GM12873 (cell line): ENCODE measurements around the gene ANKRD23.

Source experiments
- TF ChIP-seq, protein P1 (sequence below): IDR thresholded peaks from 2 replicates; pipeline ENCODE4 v1.5.1; 2012; ENCODE audit warnings: low read depth, mild to moderate bottlenecking, moderate library complexity, low read length, control low read depth; ENCODE audit not compliant: insufficient read depth; ENCODE audit errors: missing control alignments

The ANKRD23 gene

DNA sequence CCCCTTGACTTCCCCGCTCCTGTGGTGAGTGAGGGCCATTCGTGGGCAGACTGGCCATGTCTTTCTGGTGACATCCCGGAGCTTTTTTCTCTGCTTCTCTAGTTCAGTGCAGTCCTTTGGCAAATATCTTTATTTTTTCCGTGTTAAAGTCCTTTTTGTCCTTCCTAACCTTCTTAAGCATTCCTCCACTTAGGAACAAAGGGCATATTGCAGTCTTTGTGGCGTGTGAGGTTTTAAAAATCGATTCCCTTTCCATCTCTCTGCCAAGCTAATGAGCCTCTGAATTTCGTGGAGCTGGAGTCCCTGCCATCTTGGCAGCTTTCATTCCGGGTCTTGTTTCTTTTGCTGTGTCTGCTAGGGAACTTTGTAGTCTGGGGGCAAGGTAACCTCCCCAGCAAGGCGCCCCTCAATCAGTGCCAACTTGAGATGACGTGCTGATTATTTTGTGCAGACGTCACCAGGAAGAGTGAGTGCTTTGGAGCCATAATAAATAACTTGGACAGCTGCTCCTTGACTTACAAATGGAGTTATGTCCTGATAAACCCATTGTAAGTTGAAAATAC, 22.6 kb downstream of the ANKRD23 start:
- TF ChIP-seq, protein P1, sequence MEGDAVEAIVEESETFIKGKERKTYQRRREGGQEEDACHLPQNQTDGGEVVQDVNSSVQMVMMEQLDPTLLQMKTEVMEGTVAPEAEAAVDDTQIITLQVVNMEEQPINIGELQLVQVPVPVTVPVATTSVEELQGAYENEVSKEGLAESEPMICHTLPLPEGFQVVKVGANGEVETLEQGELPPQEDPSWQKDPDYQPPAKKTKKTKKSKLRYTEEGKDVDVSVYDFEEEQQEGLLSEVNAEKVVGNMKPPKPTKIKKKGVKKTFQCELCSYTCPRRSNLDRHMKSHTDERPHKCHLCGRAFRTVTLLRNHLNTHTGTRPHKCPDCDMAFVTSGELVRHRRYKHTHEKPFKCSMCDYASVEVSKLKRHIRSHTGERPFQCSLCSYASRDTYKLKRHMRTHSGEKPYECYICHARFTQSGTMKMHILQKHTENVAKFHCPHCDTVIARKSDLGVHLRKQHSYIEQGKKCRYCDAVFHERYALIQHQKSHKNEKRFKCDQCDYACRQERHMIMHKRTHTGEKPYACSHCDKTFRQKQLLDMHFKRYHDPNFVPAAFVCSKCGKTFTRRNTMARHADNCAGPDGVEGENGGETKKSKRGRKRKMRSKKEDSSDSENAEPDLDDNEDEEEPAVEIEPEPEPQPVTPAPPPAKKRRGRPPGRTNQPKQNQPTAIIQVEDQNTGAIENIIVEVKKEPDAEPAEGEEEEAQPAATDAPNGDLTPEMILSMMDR, result no peak

DNA sequence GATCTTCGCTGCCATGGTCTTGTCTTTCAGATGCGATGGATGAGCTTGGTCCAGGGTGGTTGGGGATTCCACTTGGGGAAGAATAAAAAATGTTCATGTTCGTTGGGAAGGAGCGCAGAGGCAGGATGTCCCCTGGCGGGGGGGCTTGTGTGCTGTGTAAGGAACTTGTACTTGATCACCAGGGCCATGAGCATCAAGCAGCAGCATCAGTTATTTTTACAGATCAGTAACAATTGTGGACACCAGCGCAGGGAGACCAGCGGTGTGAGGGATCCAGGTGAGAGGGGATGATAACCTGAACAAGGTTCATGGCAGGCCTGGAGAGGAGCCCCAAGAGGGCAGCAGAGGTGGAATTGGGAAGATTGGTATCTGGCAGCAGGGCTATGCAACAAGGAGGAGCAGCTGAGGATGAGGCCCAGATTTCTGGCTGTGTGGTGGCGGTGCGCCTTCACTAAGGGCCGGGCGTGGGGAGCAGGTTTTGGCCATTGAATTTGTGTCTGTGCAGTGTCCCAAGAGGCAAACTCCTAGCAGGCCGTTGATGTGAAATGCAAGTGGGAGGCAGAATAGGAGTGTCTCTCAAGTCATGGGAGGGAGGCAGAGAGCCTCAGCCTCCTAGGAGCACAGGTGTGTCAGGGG, 23.8 kb downstream of the ANKRD23 start:
- TF ChIP-seq, protein P1, result no peak

DNA sequence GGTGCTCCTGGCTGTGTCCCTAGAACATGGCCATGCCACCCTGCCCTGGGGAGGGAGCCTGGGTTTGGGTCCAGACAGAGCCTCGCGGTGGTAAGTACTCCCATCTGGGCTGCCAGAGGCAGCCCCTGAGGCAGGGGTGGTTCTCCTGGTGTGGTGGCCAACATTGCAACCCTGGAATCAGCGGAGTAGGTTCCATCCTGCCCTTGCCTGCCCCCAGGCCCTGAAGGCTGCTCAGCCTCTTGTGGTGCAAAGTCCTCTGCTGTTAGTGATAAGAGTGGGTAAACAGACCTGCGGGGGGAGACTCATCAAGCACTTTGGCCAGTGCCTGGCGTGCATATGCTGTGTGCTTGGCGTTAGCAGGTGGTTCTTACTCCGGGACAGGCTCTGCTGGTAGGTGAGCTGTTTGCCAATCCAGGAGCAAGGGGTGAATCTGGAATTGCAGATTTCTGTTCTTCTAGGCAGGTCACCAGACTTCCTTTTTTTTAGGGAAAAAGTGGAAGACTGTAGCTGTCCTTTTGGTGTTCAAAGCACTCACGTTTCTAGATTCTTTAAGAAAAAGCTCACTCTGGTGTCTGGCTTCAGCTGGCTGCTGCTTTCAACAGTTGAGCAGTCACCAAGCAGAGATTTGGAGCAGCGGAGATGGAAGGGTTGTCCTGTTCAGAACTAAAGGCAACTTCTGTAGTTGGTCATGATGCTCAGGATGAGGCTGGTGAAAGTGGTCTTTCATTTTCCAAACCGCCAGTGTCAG, 24.5 kb downstream of the ANKRD23 start:
- TF ChIP-seq, protein P1, result no peak

DNA sequence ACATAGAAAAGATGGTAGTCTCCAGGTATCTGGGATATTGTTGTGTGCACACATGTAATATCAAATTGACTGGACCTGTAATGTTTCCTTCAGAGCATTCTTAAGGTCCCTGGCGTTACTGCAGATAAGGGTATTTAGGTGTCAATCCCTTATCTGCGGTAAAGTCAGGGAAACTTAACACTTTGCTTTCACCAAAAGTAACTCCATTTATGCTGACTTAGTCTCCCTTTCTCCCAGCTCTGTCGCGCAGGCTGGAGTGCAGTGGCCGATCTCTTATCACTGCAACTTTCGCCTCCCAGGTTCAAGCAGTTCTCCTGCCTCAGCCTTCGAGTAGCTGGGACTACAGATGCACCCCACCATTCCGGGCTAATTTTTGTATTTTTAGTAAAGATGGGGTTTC, 25.9 kb downstream of the ANKRD23 start:
- TF ChIP-seq, protein P1, result no peak

DNA sequence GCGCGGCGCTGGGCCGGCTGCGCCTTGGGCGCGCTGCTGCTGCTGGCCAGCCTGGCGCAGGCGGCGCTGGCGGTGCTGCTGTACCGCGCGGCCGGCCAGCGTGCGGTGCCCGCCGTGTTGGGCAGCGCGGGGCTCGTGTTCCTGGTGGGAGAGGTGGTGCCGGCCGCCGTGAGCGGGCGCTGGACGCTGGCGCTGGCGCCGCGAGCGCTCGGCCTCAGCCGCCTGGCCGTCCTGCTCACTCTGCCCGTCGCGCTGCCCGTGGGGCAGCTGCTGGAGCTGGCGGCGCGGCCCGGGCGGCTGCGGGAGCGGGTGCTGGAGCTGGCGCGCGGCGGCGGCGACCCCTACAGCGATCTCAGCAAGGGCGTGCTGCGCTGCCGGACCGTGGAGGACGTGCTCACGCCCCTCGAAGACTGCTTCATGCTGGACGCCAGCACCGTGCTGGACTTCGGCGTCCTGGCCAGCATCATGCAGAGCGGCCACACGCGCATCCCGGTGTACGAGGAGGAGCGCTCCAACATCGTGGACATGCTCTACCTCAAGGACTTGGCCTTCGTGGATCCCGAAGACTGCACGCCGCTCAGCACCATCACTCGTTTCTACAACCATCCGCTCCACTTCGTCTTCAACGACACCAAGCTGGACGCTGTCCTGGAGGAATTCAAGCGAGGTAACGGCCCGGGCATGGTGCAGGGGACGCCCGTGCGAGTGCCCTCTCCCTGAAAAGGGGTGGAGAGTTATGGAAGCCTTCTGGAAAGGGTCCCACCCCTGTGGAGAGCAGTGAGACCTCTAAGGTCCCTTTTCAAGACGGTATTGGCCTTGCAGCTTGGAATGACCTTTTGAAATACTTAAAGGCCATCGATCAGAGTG, 26.8 kb downstream of the ANKRD23 start:
- TF ChIP-seq, protein P1, result no peak

DNA sequence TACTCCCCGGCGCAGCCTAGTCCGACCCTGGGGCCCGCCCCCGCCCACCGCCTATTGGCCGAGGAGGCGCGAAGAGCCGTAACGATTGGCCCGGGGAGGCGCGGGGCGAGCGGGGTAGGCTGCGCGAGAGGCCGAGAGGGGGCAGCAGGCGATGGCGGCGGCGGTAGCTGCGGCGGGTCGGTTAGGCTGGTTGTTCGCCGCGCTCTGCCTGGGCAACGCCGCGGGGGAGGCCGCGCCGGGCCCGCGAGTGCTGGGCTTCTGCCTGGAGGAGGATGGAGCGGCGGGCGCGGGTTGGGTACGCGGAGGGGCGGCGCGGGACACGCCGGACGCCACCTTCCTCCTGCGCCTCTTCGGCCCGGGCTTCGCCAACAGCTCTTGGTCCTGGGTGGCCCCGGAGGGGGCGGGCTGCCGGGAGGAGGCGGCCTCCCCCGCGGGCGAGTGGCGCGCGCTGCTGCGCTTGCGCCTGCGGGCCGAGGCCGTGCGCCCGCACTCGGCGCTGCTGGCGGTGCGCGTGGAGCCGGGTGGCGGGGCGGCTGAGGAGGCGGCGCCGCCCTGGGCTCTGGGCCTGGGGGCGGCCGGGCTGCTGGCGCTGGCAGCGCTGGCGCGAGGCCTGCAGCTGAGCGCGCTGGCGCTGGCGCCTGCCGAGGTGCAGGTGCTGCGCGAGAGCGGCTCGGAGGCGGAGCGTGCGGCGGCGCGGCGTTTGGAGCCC, 27.5 kb downstream of the ANKRD23 start, which contains the start of gene CNNM3:
Gene CNNM3, plus strand, starts transcription at position 142 of the 709 bp plus-strand sequence. Its CDS starts 10 bp downstream, at position 152.
- TF ChIP-seq, protein P1, result peak; percentile 51
